ENCODE measurements around the gene PLEKHF1.

DNA sequence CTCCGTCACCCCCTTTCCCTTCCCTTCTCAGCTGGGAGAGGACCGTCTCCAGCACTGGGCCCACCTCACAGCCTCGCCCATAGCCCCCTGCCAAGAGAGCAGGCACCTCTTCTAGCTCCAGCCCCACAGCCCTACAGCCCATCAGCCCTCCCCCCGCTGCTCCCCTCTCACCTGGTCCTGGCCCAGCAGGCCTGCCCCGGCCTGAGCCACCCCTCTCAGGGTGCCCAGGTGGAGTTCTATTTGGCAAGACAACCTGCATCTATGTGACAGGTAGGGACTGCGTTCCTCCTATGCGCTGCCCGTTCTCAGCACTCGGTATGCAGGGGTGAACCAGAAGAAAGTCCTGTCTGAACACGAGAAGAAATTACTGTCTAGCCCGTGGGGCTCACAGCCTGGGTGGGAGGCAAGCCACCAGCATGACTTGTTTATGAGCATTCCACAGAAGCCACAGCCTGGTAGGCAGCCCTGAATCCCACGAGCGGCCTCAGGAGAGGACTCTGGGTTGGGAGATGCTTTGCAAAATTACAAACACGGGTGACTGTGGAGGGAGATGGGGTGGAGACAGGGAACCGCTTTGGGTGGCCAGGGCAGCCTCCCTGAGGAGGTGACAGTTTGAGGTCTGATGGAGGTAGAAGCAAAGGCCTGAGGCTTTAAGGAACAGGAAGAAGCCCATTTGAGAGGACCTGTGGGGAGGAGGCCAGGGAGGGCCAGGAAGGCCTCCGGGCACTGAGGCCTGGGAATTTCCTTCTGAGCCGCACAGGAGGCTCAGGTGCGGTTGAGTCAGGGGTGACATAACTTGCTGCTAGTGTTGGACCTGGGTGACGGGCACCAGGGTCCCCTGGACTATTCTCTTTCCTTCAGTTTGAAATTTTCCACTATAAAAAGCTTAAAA, 1.2 kb upstream of the PLEKHF1 start:
- TF ChIP-seq, protein P1, sequence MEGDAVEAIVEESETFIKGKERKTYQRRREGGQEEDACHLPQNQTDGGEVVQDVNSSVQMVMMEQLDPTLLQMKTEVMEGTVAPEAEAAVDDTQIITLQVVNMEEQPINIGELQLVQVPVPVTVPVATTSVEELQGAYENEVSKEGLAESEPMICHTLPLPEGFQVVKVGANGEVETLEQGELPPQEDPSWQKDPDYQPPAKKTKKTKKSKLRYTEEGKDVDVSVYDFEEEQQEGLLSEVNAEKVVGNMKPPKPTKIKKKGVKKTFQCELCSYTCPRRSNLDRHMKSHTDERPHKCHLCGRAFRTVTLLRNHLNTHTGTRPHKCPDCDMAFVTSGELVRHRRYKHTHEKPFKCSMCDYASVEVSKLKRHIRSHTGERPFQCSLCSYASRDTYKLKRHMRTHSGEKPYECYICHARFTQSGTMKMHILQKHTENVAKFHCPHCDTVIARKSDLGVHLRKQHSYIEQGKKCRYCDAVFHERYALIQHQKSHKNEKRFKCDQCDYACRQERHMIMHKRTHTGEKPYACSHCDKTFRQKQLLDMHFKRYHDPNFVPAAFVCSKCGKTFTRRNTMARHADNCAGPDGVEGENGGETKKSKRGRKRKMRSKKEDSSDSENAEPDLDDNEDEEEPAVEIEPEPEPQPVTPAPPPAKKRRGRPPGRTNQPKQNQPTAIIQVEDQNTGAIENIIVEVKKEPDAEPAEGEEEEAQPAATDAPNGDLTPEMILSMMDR (IDR thresholded peaks at IDR 0.05): no peak
- TF ChIP-seq POLR2A (IDR thresholded peaks at IDR 0.05): no peak
